H9 (cell line): Measurements from ENCODE around the gene ZNF786. TPM values are rescaled to one million over a fixed set of nuclear protein-coding genes. Genes with fewer than 3 reads are reported as not detected.

ENCODE experiments used
- DNase-seq: peaks from one replicate; pipeline ENCODE4 v3.0.0-alpha.2; 2017
- H2AFZ ChIP-seq: one replicate; pipeline ENCODE4 v1.6.1; 2013; ENCODE audit warnings: mild to moderate bottlenecking, low read length, control low read depth, moderate library complexity
- H2AK5ac ChIP-seq: 2 replicates; pipeline ENCODE4 v1.6.1; 2013; ENCODE audit warnings: low read length, control low read depth, mixed read lengths; ENCODE audit not compliant: insufficient read length
- H2BK120ac ChIP-seq: one replicate; pipeline ENCODE4 v1.6.1; 2013; ENCODE audit warnings: low read depth, mild to moderate bottlenecking, low read length, control low read depth, inconsistent platforms; ENCODE audit not compliant: poor library complexity, severe bottlenecking
- H2BK12ac ChIP-seq: 2 replicates; pipeline ENCODE4 v1.6.1; 2013; ENCODE audit warnings: low read length, control low read depth, mixed read lengths, low read depth; ENCODE audit not compliant: insufficient read length
- H2BK15ac ChIP-seq: 2 replicates; pipeline ENCODE4 v1.6.1; 2013; ENCODE audit warnings: low read depth, low read length, control low read depth
- H2BK20ac ChIP-seq: one replicate; pipeline ENCODE4 v1.6.1; 2013; ENCODE audit warnings: low read depth, mild to moderate bottlenecking, low read length, control low read depth, inconsistent platforms; ENCODE audit not compliant: poor library complexity, severe bottlenecking
- H2BK5ac ChIP-seq: 2 replicates; pipeline ENCODE4 v1.6.1; 2013; ENCODE audit warnings: low read length, control low read depth, mixed read lengths; ENCODE audit not compliant: insufficient read length
- H3K14ac ChIP-seq: 2 replicates; pipeline ENCODE4 v1.6.1; 2013; ENCODE audit warnings: low read length, control low read depth; ENCODE audit not compliant: insufficient read depth
- H3K18ac ChIP-seq: 2 replicates; pipeline ENCODE4 v1.6.1; 2013; ENCODE audit warnings: low read depth, mild to moderate bottlenecking, mixed read lengths, low read length, control low read depth; ENCODE audit not compliant: insufficient read length
- H3K23ac ChIP-seq: 2 replicates; pipeline ENCODE4 v1.6.1; 2013; ENCODE audit warnings: low read length, control low read depth, mixed read lengths, low read depth; ENCODE audit not compliant: insufficient read length
- H3K23me2 ChIP-seq: 2 replicates; pipeline ENCODE4 v1.6.1; 2013; ENCODE audit warnings: low read depth, mild to moderate bottlenecking, mixed read lengths, low read length, control low read depth; ENCODE audit not compliant: insufficient read length, poor library complexity, severe bottlenecking
- H3K27ac ChIP-seq: 2 replicates; pipeline ENCODE4 v1.5.1; 2013; ENCODE audit warnings: low read length, control low read depth, mixed read lengths, low read depth; ENCODE audit not compliant: insufficient read length
- H3K27me3 ChIP-seq: 2 replicates; pipeline ENCODE4 v1.6.1; 2013; ENCODE audit warnings: low read length, control low read depth, inconsistent platforms; ENCODE audit not compliant: insufficient read depth
- H3K4ac ChIP-seq: 2 replicates; pipeline ENCODE4 v1.6.1; 2013; ENCODE audit warnings: low read depth, mild to moderate bottlenecking, control low read depth, inconsistent platforms, low read length, moderate library complexity
- H3K4me1 ChIP-seq: 2 replicates; pipeline ENCODE4 v1.6.1; 2013; ENCODE audit warnings: low read length, control low read depth, inconsistent platforms; ENCODE audit not compliant: insufficient read depth
- H3K4me2 ChIP-seq: 2 replicates; pipeline ENCODE4 v1.6.1; 2013; ENCODE audit warnings: low read length, control low read depth, mixed read lengths; ENCODE audit not compliant: insufficient read length, insufficient read depth
- H3K56ac ChIP-seq: 2 replicates; pipeline ENCODE4 v1.6.1; 2013; ENCODE audit warnings: low read depth, mild to moderate bottlenecking, mixed read lengths, low read length, control low read depth; ENCODE audit not compliant: insufficient read length
- H3K79me1 ChIP-seq: 2 replicates; pipeline ENCODE4 v1.6.1; 2013; ENCODE audit warnings: low read depth, mild to moderate bottlenecking, moderate library complexity, low read length, control low read depth, inconsistent platforms; ENCODE audit not compliant: insufficient read depth, poor library complexity, severe bottlenecking
- H3K79me2 ChIP-seq: 2 replicates; pipeline ENCODE4 v1.6.1; 2013; ENCODE audit warnings: low read length, control low read depth, inconsistent platforms; ENCODE audit not compliant: insufficient read depth
- H3K9ac ChIP-seq: 2 replicates; pipeline ENCODE4 v1.6.1; 2013; ENCODE audit warnings: low read length, control low read depth, mixed read lengths; ENCODE audit not compliant: insufficient read length; ENCODE audit errors: extremely low read depth
- H3K9me3 ChIP-seq: one replicate; pipeline ENCODE4 v1.6.1; 2013; ENCODE audit warnings: low read depth, low read length, inconsistent platforms; ENCODE audit not compliant: control insufficient read depth
- H3T11ph ChIP-seq: one replicate; pipeline ENCODE4 v1.6.1; 2013; ENCODE audit warnings: mild to moderate bottlenecking, low read length, control low read depth, inconsistent platforms
- H4K20me1 ChIP-seq: one replicate; pipeline ENCODE4 v1.6.1; 2013; ENCODE audit not compliant: control insufficient read depth, insufficient read length, insufficient read depth
- H4K5ac ChIP-seq: 2 replicates; pipeline ENCODE4 v1.6.1; 2013; ENCODE audit warnings: low read depth, mild to moderate bottlenecking, mixed read lengths, low read length, control low read depth; ENCODE audit not compliant: insufficient read length
- H4K8ac ChIP-seq: replicated peaks from 2 replicates; pipeline ENCODE4 v1.6.1; 2013; ENCODE audit warnings: low read length, control low read depth, mixed read lengths, low read depth; ENCODE audit not compliant: insufficient read length
- H4K91ac ChIP-seq: 2 replicates; pipeline ENCODE4 v1.6.1; 2013; ENCODE audit warnings: low read depth, mild to moderate bottlenecking, moderate library complexity, mixed read lengths, low read length, control low read depth; ENCODE audit not compliant: insufficient read length
- H3K27ac Mint-ChIP-seq, 3 experiments: 2 replicates in 2 of 3; 3 replicates in 1 of 3; pipeline ENCODE4 v1.8.0; 2020 to 2021; ENCODE audit warnings: mixed read lengths in 3 of 3, mild to moderate bottlenecking in 1 of 3, moderate library complexity in 1 of 3
- H3K27me3 Mint-ChIP-seq: 2 replicates; pipeline ENCODE4 v1.8.0; 2021; ENCODE audit warnings: low read depth, mild to moderate bottlenecking, moderate library complexity, mixed read lengths
- H3K36me3 Mint-ChIP-seq, 3 experiments: 2 replicates in 2 of 3; 3 replicates in 1 of 3; pipeline ENCODE4 v1.8.0; 2020 to 2021; ENCODE audit warnings: low read depth in 3 of 3, mixed read lengths in 3 of 3; ENCODE audit not compliant: insufficient read depth in 1 of 3
- H3K4me1 Mint-ChIP-seq, 2 experiments: 2 replicates each; pipeline ENCODE4 v1.8.0; 2020; ENCODE audit warnings: mixed read lengths in 2 of 2
- H3K4me3 Mint-ChIP-seq, 2 experiments: 2 replicates in 1 of 2; 3 replicates in 1 of 2; pipeline ENCODE4 v1.8.0; 2020 to 2021; ENCODE audit warnings: mild to moderate bottlenecking in 2 of 2, mixed read lengths in 2 of 2, moderate library complexity in 1 of 2
- H3K9me3 Mint-ChIP-seq, 2 experiments: 2 replicates in 1 of 2; 3 replicates in 1 of 2; pipeline ENCODE4 v1.8.0; 2020; ENCODE audit warnings: mild to moderate bottlenecking in 2 of 2, mixed read lengths in 2 of 2, moderate library complexity in 1 of 2
- WGBS: extraction: QIAGEN DNeasy Blood & Tissue Kit; methylation state at CpG from one replicate; pipeline ENCODE4 v1.1.7; 2013; ENCODE audit warnings: missing lambda C conversion rate, low lambda C conversion rate, mixed read lengths; ENCODE audit not compliant: insufficient read length; ENCODE audit errors: extremely low coverage; 5-methylcytosine and 5-hydroxymethylcytosine counted together
- total RNA-seq: library from RNA; stranded (reverse); gene quantifications from 2 replicates; pipeline ENCODE4 v1.2.1, GENCODE V29; 2021
- TF ChIP-seq, protein P1 (sequence below): fragments of 200-600 bp; sonication (generic); conservative IDR thresholded peaks from 3 replicates; pipeline ENCODE4 v1.8.0; 2021; ENCODE audit warnings: antibody characterized with exemption, mild to moderate bottlenecking

The ZNF786 gene
- total RNA-seq, 1 experiment from 2014 or later: 25.1 TPM

DNA sequence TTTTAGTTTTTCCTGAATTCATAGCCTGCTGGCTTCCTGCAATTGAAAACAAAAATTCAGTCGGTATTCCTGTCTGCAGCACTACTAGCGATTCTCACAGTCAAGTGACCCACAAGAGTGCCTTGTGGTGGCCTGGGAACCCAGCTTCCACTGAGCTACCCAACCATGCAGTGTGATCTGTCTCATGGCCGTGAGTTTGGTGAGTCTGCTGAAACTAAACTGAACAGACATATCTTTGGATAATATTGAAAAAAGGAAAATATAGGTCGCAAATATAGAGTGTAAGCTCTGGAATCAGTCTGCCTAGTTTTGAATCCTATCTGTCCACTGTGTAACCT lies 18.1 kb downstream of the ZNF786 start:
- no peak overlapping the region for H4K5ac ChIP-seq
- H2AK5ac ChIP-seq: no peak overlapping the region
- Mint-ChIP-seq H3K27ac (peak overlapping the region; percentile 76 to 93 (median 90); a peak in 5 of 7 replicates), H3K9me3 (no peaks in the 10 kb centered on the region), H3K36me3 (peaks cover 24 to 67% (median 57%) of the 10 kb centered on the region in 3 experiments), H3K4me1 (peaks cover 2% of the 10 kb centered on the region in 2 experiments; a peak in 1 of 4 replicates), H3K27me3 (no peaks in the 10 kb centered on the region), H3K4me3 (no peak overlapping the region; a peak in 1 of 5 replicates)
- no peak overlapping the region for H3K56ac ChIP-seq
- H2BK5ac ChIP-seq: no peak overlapping the region
- H3K79me1 ChIP-seq: no peaks in the 10 kb centered on the region
- H3K27ac ChIP-seq: no peak overlapping the region
- no peak overlapping the region for H3K23ac ChIP-seq
- no peak overlapping the region for H3K4me2 ChIP-seq
- no peaks in the 10 kb centered on the region for H3K9me3 ChIP-seq
- no peak overlapping the region for H2AFZ ChIP-seq
- H3K27me3 ChIP-seq: no peaks in the 10 kb centered on the region
- no peak overlapping the region for H2BK15ac ChIP-seq
- H3K14ac ChIP-seq: no peak overlapping the region
- H4K8ac ChIP-seq: no peak overlapping the region
- no peak for DNase-seq
- H4K91ac ChIP-seq: no peak overlapping the region
- no peaks in the 10 kb centered on the region for H3K79me2 ChIP-seq
- no peak overlapping the region for H3T11ph ChIP-seq
- no peak overlapping the region for H3K9ac ChIP-seq
- no peaks in the 10 kb centered on the region for H3K23me2 ChIP-seq
- no CpG with 5 or more reads among the region's 4 CpGs for WGBS
- no peak overlapping the region for H3K18ac ChIP-seq
- H2BK120ac ChIP-seq: no peak overlapping the region
- H4K20me1 ChIP-seq: no peaks in the 10 kb centered on the region
- TF ChIP-seq, protein P1, sequence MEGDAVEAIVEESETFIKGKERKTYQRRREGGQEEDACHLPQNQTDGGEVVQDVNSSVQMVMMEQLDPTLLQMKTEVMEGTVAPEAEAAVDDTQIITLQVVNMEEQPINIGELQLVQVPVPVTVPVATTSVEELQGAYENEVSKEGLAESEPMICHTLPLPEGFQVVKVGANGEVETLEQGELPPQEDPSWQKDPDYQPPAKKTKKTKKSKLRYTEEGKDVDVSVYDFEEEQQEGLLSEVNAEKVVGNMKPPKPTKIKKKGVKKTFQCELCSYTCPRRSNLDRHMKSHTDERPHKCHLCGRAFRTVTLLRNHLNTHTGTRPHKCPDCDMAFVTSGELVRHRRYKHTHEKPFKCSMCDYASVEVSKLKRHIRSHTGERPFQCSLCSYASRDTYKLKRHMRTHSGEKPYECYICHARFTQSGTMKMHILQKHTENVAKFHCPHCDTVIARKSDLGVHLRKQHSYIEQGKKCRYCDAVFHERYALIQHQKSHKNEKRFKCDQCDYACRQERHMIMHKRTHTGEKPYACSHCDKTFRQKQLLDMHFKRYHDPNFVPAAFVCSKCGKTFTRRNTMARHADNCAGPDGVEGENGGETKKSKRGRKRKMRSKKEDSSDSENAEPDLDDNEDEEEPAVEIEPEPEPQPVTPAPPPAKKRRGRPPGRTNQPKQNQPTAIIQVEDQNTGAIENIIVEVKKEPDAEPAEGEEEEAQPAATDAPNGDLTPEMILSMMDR: no peak
- no peak overlapping the region for H3K4ac ChIP-seq
- no peak overlapping the region for H2BK20ac ChIP-seq
- H3K4me1 ChIP-seq: no peaks in the 10 kb centered on the region
- H2BK12ac ChIP-seq: no peak overlapping the region
